HG03060 (cell line): ENCODE data around the gene ARRB1.

Experiments used
- ATAC-seq: cut with Tn5 transposase; IDR thresholded peaks from one replicate; pipeline ENCODE4 v1.9.1; 2021; ENCODE audit warnings: low read depth, moderate number of reproducible peaks; ENCODE audit not compliant: unreplicated experiment

The ARRB1 gene

GRCh38 chr11:75262961-75263852, 88.3 kb downstream of the ARRB1 start:
- no peak for ATAC-seq

- no peak for ATAC-seq
Measured at GRCh38 chr11:75262436-75262835, 89.0 kb downstream of the ARRB1 start.

DNA sequence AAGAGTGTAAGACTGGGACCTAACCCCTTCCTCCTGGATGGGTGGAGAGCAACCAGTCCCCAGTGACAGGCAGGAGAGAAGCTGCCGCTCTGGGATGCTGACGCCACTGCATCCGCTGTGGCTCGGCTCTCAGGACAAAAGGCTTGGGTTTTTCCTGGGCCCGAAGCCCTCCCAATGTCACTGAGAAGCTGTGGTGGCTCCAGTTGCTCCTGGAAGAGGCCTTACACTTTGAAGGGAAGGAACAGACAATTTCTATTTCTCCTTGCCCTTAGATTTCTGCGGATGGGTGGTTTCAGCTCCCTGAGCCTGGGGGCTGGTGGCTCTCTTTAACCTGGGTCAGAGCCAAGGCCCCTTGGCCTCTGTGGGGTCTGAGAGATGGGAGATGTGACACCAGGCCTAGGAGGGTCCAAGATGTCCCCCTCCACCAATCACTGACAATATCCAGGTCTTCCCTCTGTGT, 89.5 kb downstream of the ARRB1 start:
- no peak for ATAC-seq

GRCh38 chr11:75260396-75261170, 90.9 kb downstream of the ARRB1 start:
- ATAC-seq: no peak

- ATAC-seq: no peak
Measured at GRCh38 chr11:75254326-75254725, 97.1 kb downstream of the ARRB1 start.

GRCh38 chr11:75249704-75250103, 101.8 kb downstream of the ARRB1 start:
- ATAC-seq: no peak

GRCh38 chr11:75248924-75249256, 102.6 kb downstream of the ARRB1 start:
- no peak for ATAC-seq

GRCh38 chr11:75246671-75247350, 104.7 kb downstream of the ARRB1 start:
- no peak for ATAC-seq

DNA sequence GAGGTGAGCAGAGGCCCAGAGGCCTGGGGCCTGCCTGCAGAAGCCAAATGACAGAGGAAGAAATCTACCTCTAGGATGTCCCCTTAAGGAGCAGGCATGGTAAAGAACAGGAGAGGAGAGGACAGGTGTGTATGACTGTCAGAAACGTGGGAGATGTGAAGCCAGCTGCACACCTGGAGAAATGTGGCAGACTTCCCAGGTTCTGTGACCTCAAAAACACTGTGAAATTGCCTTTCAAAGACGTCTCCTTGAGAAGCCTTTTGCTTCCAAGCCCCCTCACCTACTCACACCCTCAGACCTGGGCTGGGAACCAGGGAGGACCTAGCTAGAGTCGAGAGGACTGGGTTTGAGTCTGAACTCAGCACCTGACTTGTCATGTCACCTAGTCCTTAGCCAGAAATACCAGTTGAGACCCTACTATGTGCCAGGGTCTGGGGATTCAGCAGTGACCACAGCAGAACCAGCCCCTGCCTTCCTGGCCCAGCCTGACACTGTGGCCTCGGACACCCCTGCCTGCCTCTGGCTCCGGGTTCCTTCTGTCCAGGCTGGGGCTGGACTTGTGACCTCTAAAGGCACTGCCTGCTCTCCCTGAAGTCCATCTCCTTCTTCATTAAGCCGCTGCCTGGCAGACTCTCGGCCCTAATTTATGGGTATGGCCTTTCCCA, 105.3 kb downstream of the ARRB1 start:
- no peak for ATAC-seq

GRCh38 chr11:75245356-75246005, 106.0 kb downstream of the ARRB1 start:
- no peak for ATAC-seq

DNA sequence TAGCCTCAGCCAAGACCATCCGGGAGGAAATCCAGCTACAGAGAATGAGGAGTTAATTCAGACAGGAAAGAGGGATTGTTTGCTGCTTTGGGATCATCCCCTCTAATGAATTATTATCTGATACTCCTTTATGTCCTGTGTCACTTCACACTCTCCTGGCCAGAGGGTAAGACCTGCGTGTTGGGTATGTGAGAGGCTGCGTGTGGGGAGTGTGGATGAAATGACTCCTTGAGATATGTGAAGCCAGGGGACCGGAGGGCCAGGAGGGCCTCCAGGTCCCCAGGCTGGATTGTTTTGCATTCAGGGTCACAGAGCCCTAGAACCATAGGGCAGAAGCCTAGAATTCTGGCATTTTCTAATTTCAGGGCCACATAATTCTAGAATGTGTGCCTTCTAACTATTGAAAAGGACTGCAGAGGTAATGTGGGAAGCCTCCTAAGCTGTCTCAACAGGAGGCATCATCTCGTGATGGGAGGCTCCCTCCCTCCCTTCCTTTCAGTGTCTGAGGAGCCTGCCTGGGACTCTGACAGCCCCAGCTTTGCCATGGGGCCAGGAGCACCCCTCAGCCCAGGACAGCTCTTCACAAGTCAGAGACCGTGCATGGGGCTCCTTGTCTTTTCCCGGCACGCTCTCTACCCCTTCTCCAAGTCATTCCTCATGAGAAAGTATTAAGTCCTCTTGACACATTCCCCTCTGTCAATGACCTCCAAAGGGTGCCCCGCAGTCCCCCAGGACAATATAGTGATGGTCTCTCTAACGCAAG, 107.2 kb downstream of the ARRB1 start:
- no peak for ATAC-seq

- ATAC-seq: no peak
Measured at GRCh38 chr11:75242722-75243600, 108.5 kb downstream of the ARRB1 start.

DNA sequence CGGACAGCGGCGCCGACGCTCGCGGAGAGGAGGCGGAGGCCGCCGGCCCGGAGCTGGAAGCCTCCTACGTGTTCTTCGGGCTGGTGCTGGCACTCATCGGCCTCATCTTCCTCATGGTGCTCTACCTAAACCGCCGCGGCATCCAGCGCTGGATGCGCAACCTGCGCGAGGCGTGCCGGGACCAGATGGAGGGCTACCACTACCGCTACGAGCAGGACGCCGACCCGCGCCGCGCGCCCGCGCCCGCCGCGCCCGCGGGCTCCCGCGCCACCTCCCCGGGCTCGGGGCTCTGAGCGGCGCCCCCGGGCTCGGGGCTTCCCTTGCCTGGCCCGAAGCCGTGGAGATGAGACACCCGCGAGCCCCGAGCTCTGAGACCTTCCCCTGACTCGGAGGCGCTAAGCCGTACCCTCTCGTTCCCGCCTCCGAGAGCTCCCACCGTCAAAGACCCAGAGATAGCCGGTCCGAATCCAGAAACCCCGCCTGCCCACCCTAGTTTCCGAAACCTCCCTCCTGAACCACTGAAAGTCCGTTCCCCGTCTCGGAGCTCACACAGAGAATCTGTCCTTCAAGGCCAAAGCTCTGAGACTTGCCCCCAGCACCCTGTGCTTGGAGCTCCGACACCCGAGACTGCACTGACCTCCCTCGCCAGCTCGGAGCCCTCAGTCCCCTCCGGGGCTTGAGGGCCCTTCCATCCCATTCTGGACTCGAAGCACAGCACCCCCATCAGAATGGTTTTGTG, 109.4 kb downstream of the ARRB1 start:
- no peak for ATAC-seq

DNA sequence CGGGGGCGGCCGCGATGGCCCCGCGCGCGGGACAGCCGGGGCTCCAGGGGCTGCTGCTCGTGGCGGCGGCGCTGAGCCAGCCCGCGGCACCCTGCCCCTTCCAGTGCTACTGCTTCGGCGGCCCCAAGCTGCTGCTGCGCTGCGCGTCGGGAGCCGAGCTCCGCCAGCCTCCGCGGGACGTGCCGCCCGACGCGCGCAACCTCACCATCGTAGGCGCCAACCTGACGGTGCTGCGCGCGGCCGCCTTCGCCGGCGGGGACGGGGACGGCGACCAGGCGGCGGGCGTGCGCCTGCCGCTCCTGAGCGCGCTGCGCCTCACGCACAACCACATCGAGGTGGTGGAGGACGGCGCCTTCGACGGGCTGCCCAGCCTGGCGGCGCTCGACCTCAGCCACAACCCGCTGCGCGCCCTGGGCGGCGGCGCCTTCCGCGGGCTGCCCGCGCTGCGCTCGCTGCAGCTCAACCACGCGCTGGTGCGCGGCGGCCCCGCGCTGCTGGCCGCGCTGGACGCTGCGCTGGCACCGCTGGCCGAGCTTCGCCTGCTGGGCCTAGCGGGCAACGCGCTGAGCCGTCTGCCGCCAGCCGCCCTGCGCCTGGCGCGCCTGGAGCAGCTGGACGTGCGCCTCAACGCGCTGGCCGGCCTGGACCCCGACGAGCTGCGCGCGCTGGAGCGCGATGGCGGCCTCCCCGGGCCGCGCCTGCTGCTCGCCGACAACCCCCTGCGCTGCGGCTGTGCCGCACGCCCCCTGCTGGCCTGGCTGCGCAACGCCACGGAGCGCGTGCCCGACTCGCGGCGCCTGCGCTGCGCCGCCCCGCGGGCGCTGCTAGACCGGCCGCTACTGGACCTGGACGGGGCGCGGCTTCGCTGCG, 110.2 kb downstream of the ARRB1 start:
- ATAC-seq: no peak

DNA sequence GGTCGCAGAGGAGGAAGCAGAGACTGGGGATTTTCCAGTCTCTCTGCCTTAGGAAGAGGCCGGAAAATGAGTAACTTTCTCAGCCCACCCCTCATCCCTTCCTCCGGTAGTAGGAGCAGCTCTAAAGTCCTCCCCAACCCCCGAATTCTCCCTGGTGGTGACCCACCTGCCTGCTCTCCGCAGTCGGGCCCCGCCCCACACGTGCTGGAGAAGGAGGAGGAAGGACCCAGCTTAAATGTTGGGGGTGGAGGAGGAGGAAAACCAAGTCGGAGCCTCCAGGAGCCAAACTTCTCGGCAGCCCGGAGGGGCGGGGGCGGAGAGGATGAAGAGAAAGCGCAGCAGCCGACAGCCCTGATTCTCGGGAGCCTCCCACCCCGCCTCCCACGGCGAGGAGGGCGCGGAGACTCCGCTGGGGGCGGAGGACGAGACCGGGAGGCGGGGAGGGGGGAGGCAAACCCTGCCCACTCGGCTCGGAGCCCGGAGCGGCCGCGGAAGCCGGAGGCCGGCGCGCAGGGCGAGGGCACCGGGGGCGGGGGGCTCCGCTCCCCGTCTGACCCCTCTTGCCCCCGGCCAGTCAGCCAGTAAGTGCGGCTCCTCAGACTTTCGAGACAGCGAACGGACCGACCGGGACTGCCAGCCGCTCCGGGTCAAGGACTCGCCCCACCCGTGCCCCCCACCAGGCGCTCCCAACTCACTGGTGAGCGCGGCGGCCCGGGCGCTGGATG, 111.0 kb downstream of the ARRB1 start, which contains the start of gene TPBGL:
TPBGL (plus strand) TSS at position 464 of the 725 bp plus-strand sequence. CDS start 276 bp downstream, outside the sequence.
- no peak for ATAC-seq
